Colon (tissue), 2 donors: ENCODE data around the gene WNT7B.

ENCODE experiments used
- FAIRE-seq: peaks from 2 replicates; lab custom pipeline; 2012; peaks lifted over from hg19 to GRCh38; lab: Jason Lieb, UNC
- donor health status: control.
- donor health status: control.

WNT7B gene

DNA sequence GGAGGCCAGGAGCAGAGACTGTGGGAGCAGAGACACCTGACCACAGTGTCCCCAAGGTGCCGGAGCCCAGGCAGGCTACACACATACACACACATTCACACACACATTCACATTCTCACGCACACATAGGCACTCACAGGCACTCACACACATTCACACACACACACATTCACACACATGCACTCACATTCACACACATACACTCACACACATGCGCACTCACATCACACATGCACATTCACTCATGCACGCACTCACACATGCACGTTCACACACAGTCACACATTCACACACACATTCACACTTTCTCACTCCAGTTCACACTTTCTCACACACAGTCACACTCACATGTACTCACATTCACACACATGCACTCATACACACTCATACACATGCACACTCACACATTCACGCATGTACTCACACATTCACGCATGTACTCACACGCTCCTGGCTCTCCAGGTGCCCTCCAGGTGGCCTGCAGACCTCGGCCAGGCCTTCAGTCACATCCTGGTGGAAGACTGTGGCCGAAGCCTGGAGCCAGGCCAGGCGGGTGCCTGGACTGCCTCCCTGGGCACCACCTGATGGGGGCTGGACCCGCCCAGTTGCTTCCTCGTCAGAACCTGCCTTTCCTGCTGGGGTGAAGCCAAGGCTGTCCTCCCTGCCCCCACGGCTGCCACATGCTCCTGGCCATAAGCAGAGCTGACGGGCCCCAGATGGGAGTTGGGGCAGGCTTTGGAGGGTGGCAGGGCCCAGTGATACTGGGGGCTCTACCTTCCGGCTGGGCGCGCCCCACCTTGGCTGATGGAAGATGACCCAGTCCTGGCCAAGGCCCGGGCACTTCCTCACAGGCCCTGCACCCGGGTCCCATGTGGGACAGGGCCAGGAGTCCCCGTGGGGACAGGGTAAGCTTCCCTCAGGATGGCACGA is 89.5 kb downstream of the WNT7B start:
- FAIRE-seq = no peak

GRCh38 chr22:45886540-45886939 is 90.4 kb downstream of the WNT7B start:
- no peak for FAIRE-seq

GRCh38 chr22:45885941-45886395 is 91.0 kb downstream of the WNT7B start:
- FAIRE-seq = no peak

DNA sequence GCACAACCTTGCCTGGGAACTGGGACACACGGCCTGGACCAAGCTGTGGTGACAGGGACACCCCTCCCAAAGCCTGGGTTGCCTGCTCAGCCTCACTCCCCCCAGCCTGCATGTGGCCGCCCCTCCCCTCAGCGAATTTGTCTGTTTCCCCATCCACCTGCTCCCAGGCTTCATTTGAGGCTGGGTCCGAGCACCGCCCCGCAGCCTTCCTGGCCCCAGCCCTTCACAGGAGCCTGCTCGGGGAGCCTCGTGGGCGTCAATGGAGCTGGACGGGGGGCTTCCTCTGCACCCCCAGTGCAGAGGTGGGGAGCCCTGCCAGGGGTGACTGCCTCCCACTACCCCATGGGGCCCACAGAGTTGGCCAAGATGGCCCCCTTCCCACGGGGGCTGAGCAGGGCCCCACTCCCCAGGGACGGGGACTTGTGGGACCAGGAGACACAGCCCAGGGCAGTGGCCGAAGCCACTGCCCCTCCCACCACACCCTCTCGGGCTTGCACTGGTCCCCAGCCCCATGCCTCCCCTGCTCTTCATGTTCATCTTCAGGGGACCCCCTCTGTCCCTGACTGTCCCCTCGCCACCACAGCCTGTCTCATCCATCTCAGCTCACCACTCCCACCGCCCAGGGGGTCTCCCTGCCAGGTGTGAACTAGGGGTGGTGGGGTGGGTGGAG is 91.7 kb downstream of the WNT7B start:
- no peak for FAIRE-seq

- no peak for FAIRE-seq
These were observed 92.5 kb downstream of the WNT7B start for GRCh38 chr22:45884201-45885062.

- FAIRE-seq = no peak
These were observed 93.2 kb downstream of the WNT7B start for GRCh38 chr22:45883811-45884170.

DNA sequence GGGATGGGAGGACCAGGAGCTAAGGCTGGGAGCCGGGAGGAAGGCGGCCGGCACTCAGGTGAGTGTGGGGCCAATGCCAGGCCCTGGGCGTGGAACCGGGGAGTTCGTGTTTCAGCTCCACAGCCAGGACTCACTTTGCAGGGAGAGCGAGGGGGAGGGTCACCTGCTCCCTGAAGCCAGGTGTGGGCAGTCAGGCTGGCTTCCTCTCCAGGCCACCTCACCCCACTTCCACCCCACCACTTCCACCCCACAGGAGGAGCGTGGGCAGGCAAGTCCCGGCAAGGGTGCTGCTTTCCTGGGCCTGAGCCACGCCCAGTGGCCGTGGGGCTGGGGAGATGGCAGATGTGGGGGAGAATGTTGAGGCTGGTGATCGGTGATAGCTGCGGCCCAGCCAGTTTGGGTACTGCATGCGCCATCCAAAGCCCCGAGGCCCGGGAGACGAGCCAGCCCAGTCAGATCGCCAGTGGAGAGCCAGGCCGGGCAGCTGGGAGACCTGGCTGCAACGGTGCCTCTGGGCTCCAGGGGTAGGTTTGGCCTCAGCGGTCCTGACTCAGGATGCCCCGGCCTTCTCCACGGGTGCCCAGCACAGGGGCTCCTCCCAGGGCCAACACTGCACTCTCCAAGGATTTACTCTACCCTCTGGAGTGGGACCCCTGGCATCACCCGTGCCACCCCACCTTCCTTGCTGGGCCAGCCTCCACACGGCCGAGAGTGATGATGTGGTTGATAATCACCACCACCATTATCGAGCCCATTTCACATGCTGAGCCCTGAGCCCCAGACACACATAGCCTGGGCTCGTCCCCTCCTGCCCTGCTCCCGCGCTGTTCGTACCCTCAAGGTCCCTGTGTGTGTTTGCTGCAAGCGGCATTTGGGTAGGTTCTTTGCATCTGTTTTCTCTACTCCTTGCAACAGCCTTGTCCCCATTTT is 93.8 kb downstream of the WNT7B start:
- no peak for FAIRE-seq

- no peak for FAIRE-seq
These were observed 95.5 kb downstream of the WNT7B start for GRCh38 chr22:45881524-45881875.

DNA sequence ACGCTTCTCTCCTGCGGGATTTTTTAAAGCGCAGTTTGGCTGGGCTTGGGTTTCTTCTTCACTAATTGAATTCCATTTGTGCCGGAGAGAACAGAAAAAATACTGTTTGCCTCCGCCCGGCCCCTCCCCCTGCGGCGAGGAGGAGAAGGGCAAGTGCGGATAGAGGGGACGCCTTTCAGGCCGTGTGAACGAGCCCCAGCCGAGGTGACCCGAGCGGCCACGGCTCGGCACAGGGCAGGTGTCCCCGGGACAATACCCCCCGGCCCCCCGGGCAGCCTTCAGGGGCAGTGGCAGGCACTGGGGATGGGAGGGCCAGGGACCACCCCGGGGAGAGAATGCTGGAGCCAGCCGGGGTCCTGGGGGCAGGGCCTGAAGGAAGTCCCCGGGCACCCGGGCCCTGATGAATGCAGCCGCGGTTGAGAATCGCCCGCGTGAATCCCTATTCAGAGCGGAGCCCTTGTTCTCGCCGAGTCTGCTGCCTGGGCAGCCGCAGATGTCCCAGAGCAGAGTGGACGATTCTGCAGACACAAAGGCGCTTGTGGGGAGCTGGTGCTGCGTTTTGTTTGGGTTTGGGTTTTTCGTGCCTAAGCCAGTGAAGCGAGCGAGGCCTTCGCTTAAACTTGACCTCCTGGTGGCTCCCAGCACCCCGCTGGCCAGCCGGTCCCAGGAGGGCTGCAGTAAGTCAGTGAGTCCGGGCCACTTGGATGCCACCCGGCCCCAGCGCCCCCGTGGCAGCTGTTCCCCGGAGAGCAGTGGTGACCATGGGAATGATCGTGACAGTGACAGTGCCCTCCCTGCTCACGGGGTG is 96.0 kb downstream of the WNT7B start:
- FAIRE-seq = no peak

GRCh38 chr22:45880091-45880715 is 96.8 kb downstream of the WNT7B start:
- FAIRE-seq = no peak

DNA sequence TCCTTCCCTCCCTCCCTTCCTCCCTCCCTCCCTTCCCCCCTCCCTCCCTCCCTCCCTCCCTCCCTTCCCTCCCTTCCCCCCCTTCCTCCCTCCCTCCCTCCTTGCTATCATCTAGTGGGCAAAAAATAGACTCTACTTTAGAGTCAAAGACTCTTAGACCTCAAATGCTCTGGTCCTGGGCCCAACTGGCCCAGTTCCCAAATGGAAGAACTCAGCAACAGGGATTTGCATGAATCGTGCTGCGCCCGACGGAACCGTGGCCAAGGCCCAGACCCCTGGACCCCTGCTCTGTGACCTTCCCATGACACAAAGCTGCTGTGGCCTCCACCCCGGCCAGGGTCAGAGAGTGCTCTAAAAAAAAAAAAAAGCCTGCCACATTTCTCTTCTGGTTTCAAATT is 97.4 kb downstream of the WNT7B start:
- no peak for FAIRE-seq

- no peak for FAIRE-seq
These were observed 97.9 kb downstream of the WNT7B start for GRCh38 chr22:45878901-45879551.

DNA sequence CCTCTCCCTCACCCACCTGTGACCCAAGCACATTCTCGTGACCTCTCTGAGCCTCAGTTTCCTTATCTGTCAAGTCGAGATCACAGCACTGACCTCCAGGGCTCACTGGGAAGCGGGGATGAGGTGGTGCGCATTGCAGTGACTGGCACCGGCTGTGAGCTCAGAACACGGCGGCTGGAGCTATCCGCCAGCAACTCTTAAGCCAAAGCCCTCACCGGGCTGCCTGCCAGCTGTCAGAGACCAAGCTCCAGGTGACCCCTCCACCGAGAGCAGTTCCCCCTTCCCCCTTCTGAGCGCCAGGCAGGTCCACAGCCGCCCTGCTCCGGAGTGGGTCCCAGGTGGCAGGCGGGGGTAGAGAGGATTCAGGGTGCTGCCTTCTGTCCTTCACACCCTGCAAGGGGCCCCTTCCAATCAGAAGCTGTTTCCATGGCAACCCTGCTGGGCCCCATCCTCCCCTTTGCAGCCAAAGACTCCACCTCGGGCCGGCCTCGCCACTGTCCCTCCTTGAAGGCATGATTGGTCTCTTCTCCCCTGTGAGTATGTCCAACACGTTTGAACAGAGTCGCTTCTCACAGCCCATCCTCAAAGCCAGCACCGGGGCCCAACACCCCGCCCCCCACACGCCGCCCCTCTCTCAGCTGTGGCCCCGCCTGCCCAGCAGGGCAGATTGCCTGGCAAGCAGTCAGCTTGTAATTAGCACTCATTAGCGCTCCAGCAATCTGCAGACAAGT is 98.7 kb downstream of the WNT7B start:
- no peak for FAIRE-seq

- FAIRE-seq = no peak
These were observed 99.3 kb downstream of the WNT7B start for GRCh38 chr22:45877651-45878050.

DNA sequence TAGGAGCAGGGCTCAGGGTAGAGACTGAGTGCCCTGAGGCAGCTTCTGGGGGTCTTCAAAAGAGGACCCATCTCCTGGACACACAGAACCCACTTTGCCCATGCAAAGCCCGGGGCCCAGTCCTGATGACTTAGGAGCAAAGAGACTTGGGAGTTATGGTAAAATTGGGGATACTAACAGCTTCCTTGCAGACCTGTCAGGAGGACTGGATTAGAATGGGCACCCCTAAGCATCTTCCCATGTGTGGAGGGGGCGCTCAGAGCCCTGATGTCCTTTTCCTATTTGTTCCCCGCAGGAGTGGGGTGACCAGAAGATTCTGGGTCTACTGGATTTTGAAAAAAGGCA is 100.0 kb downstream of the WNT7B start:
- FAIRE-seq = no peak

DNA sequence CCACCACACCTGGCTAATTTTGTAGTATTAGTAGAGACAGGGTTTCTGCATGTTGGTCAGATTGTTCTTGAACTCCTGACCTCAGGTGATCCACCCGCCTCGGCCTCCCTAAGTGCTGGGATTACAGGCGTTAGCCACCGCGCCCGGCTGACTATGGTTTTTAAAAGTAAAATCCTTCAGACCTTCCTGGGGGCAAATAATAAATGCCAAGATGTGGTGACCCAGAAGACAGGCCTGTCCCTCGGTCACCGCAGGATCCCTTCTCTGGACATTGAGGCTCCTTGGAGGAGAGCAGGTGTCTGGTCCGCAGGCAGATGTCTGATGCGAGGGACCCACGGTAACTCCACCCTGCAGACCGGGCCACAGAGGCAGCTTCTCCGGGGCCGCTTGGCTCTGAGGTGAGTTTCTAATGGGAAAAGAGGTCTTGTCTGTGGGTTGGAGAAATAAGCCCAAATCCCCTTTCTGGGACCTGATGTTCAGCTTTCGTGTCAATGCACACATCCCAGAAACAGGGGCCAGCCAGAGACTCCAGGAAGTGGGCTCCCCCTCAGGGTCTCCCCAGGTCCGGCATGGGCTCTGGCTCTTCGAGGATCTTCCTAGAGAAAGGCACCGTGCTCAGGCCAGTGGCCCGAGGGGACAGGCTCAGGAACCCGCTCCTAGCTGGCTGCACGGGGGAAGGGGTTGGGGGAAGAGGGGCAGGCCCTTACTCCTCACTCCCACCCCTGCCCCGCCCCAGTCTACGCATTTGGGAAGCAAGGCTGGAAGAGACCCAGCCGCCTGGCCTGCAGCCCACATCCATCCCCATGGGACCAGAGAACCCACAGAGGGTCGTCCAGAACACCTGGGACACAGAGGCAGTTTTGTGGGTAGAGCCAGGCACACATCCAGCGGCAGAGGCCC is 100.6 kb downstream of the WNT7B start:
- FAIRE-seq = no peak

DNA sequence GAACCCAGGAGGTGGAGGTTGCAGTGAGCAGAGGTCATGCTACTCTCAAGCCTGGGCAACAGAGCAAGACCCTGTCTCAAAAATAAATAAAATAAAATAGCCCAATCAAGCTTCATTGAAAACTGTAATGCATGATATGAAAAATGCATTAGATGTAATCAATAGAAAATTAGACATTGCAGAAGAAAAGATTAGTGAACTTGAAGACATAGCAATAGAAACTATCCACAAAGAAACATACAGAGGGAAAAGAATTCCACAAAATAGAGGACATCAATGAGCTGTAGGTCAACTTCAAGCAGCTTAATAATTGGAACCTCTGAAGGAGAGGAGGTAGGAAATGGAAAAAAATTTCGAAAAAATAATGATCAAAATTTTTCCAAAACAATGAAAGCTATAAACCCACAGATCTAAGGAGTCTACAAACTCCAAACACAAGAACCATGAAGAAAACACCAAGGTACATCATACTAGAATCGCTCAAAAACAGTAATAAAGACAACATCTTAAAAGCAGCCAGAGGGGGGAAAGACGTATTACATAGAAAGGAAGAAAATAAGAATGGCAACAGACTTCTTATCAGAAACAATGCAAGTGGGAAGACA is 104.2 kb downstream of the WNT7B start:
- no peak for FAIRE-seq

DNA sequence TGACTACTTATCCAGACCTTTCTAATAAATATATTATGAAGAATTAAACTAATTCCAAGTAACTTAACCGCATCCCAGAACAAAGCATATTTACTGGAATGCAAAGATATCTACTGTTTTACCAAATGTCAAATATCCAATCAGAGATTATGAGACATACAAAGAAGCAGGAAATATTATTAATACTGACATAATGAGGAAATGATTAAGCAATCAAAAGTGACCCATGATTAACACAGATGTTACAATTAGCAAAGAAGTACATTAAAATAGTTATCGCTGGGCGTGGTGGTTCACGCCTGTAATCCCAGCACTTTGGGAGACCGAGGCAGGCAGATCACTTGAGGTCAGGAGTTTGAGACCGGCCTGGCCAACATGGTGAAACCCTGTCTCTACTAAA is 105.2 kb downstream of the WNT7B start:
- FAIRE-seq = no peak
